Karpas-422 (cell line): Measurements from ENCODE around the gene BACH2. TPM values are rescaled to one million over a fixed set of nuclear protein-coding genes. Genes with fewer than 3 reads are reported as not detected.

ENCODE experiments used
- DNase-seq: peaks from one replicate; pipeline ENCODE4 v3.0.0-alpha.2; 2015
- H2AFZ ChIP-seq: fragments of 200-600 bp; sonication (generic); 2 replicates; pipeline ENCODE4 v1.6.1; 2014; ENCODE audit warnings: antibody characterized with exemption, low read length, mixed read lengths
- H3K27ac ChIP-seq: fragments of 200-600 bp; sonication (generic); 2 replicates; pipeline ENCODE4 v1.5.1; 2014; ENCODE audit warnings: mild to moderate bottlenecking, low read length, moderate library complexity
- H3K27me3 ChIP-seq: fragments of 200-600 bp; sonication (generic); 2 replicates; pipeline ENCODE4 v1.6.1; 2014; ENCODE audit warnings: low read length, mixed read lengths
- H3K36me3 ChIP-seq: fragments of 200-600 bp; sonication (generic); 2 replicates; pipeline ENCODE4 v1.6.1; 2014; ENCODE audit warnings: low read length, mixed read lengths; ENCODE audit not compliant: insufficient read depth
- H3K4me1 ChIP-seq: fragments of 200-600 bp; sonication (generic); 2 replicates; pipeline ENCODE4 v1.6.1; 2014; ENCODE audit warnings: mild to moderate bottlenecking, low read length, mixed read lengths
- H3K4me2 ChIP-seq: fragments of 200-600 bp; sonication (generic); 2 replicates; pipeline ENCODE4 v1.6.1; 2014; ENCODE audit warnings: low read length, low read depth, mild to moderate bottlenecking; ENCODE audit not compliant: poor library complexity, severe bottlenecking
- H3K4me3 ChIP-seq: fragments of 200-600 bp; sonication (generic); 2 replicates; pipeline ENCODE4 v1.5.1; 2014; ENCODE audit warnings: mild to moderate bottlenecking, antibody characterized with exemption, low read length, mixed read lengths
- H3K79me2 ChIP-seq: fragments of 200-600 bp; sonication (generic); 2 replicates; pipeline ENCODE4 v1.6.1; 2014; ENCODE audit warnings: mild to moderate bottlenecking, low read length, mixed read lengths
- H3K9ac ChIP-seq: fragments of 200-600 bp; sonication (generic); 2 replicates; pipeline ENCODE4 v1.6.0; 2014; ENCODE audit warnings: low read length
- H3K9me2 ChIP-seq: fragments of 200-600 bp; sonication (generic), shearing (Covaris generic); replicated peaks from 2 replicates; pipeline ENCODE4 v1.6.0; 2014; ENCODE audit warnings: mild to moderate bottlenecking, low read length, moderate library complexity; ENCODE audit not compliant: insufficient read depth
- H3K9me3 ChIP-seq: fragments of 300-700, 200-600 bp; sonication (generic); 2 replicates; pipeline ENCODE4 v1.6.1; 2014; ENCODE audit warnings: low read length, mixed read lengths
- H4K20me1 ChIP-seq: fragments of 200-600 bp; sonication (generic); 2 replicates; pipeline ENCODE4 v1.6.1; 2014; ENCODE audit warnings: mild to moderate bottlenecking, antibody characterized with exemption, low read length, low read depth; ENCODE audit not compliant: insufficient read depth
- total RNA-seq: library from RNA; depleted of rRNA; stranded (reverse); fragments of >200 nt; shearing (Covaris generic); gene quantifications from 2 replicates; pipeline ENCODE4 v1.2.3, GENCODE V29; 2014; ENCODE audit warnings: low replicate concordance

Gene BACH2
- total RNA-seq, 1 experiment from 2014 or later = 3.2 TPM

- H3K9ac ChIP-seq = no peak overlapping the region
- H3K4me1 ChIP-seq = no peaks in the 10 kb centered on the region
- no peaks in the 10 kb centered on the region for H3K36me3 ChIP-seq
- H4K20me1 ChIP-seq = no peaks in the 10 kb centered on the region
- H3K9me3 ChIP-seq = no peaks in the 10 kb centered on the region
- H2AFZ ChIP-seq = no peak overlapping the region
- no peak for DNase-seq
- no peak overlapping the region for H3K27ac ChIP-seq
- H3K27me3 ChIP-seq = no peaks in the 10 kb centered on the region
- H3K79me2 ChIP-seq = no peaks in the 10 kb centered on the region
- no peak overlapping the region for H3K4me3 ChIP-seq
- no peak overlapping the region for H3K4me2 ChIP-seq
- no peaks in the 10 kb centered on the region for H3K9me2 ChIP-seq
Observed at GRCh38 chr6:89954721-89955148, 341.9 kb downstream of the BACH2 start.

GRCh38 chr6:89952686-89953085 lies 344.0 kb downstream of the BACH2 start:
- no peak overlapping the region for H3K9ac ChIP-seq
- no peak overlapping the region for H3K27ac ChIP-seq
- no peak for DNase-seq
- H2AFZ ChIP-seq = no peak overlapping the region
- H3K9me3 ChIP-seq = no peaks in the 10 kb centered on the region
- no peaks in the 10 kb centered on the region for H3K4me1 ChIP-seq
- H3K36me3 ChIP-seq = no peaks in the 10 kb centered on the region
- H3K4me3 ChIP-seq = no peak overlapping the region
- no peaks in the 10 kb centered on the region for H4K20me1 ChIP-seq
- H3K79me2 ChIP-seq = no peaks in the 10 kb centered on the region
- H3K4me2 ChIP-seq = no peak overlapping the region
- H3K9me2 ChIP-seq = no peaks in the 10 kb centered on the region
- no peaks in the 10 kb centered on the region for H3K27me3 ChIP-seq

DNA sequence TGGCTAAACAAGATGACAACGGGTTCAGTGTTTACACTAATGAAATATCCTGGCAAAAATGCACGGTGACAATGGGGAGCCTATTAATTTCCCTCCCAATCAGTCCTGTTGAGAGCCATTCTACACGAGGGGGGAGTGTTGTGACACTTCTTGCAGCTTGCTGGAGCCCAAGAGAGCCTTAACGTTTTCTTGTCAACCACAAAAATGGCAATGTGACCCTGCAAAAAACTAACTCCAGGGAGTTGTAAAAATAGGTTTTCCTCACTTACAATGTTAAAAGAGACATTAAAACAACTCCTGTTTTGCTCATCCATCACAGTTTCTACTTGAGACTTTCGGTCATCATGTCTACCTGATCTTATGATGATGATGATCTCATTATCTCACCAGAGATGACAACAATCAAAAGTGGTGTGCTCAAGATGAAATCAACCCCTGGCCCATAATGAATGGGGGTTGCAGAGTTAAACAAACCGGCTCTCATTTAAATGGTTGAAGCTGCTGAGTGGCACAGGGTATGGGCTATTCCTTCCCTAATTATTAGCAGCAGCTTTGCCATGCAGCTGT lies 344.5 kb downstream of the BACH2 start:
- no peaks in the 10 kb centered on the region for H3K36me3 ChIP-seq
- H3K27ac ChIP-seq = no peak overlapping the region
- no peaks in the 10 kb centered on the region for H3K27me3 ChIP-seq
- H3K9me2 ChIP-seq = no peaks in the 10 kb centered on the region
- no peaks in the 10 kb centered on the region for H4K20me1 ChIP-seq
- no peak overlapping the region for H2AFZ ChIP-seq
- H3K79me2 ChIP-seq = no peaks in the 10 kb centered on the region
- DNase-seq = no peak
- no peaks in the 10 kb centered on the region for H3K9me3 ChIP-seq
- H3K4me3 ChIP-seq = no peak overlapping the region
- H3K9ac ChIP-seq = no peak overlapping the region
- H3K4me2 ChIP-seq = no peak overlapping the region
- H3K4me1 ChIP-seq = no peaks in the 10 kb centered on the region

DNA sequence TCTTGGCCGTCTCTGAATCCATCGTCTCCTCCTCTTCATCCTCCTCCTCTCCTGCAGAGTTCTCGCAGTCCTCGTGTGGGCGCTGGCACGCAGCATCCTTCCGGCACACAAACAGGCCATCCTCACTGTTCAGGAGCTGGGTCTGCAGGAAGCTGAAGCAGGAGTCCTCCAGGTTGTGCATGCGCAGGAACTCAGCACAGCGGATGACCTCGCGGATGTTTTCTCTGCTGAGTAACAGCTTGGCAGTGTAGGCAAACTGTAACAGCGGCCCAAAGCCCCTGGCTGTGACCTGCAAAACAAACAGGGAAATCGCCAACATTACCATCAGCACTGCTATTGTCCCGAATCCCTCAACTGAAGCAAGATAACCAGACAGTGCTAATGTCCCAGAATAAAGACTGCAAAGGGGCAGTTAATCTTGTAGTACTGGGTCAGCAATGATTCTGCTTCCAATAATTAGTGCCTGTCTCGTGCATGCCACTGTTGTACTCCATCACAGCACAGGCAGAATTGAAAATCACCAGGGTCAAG lies 345.0 kb downstream of the BACH2 start:
- Histone ChIP-seq H3K27me3 (no peaks in the 10 kb centered on the region), H3K4me3 (no peak overlapping the region), H3K9me3 (no peaks in the 10 kb centered on the region), H3K9ac (no peak overlapping the region), H4K20me1 (no peaks in the 10 kb centered on the region), H3K36me3 (no peaks in the 10 kb centered on the region), H3K4me1 (no peaks in the 10 kb centered on the region), H3K27ac (no peak overlapping the region), H3K4me2 (no peak overlapping the region), H3K9me2 (no peaks in the 10 kb centered on the region), H3K79me2 (no peaks in the 10 kb centered on the region), H2AFZ (no peak overlapping the region)
- no peak for DNase-seq

- DNase-seq = no peak
Observed at GRCh38 chr6:89950879-89951391, 345.7 kb downstream of the BACH2 start.

DNA sequence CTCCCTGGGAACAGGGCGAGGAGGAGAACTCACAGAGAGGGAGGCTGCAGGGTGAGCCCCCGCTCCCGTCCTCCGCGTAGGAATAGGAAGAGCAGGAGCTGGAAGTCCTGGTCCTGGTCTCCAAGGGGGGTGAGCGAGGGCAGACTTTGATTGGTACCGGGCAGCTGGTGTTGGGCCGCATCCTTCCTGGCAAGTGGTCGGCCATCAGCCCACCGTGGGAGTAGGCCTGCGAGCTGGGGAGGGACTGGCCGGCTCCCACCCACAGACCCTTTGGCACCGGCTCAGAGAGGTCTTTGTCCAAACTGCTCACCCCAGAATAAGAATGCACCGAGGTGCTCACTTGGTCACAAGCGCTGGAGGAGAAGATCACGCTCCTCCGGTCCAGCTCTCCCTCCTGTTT lies 346.2 kb downstream of the BACH2 start:
- Histone ChIP-seq H3K9me2 (no peaks in the 10 kb centered on the region), H3K4me3 (no peak overlapping the region), H3K27me3 (no peaks in the 10 kb centered on the region), H3K9me3 (no peaks in the 10 kb centered on the region), H4K20me1 (no peaks in the 10 kb centered on the region), H3K79me2 (no peaks in the 10 kb centered on the region), H2AFZ (no peak overlapping the region), H3K36me3 (no peaks in the 10 kb centered on the region), H3K4me2 (no peak overlapping the region), H3K9ac (no peak overlapping the region), H3K27ac (no peak overlapping the region), H3K4me1 (no peaks in the 10 kb centered on the region)
- DNase-seq = no peak

More at GRCh38 chr6:89950879-89951391, 345.7 kb downstream of the BACH2 start:
- H3K27me3 ChIP-seq = no peaks in the 10 kb centered on the region
- H2AFZ ChIP-seq = no peak overlapping the region
- H3K9ac ChIP-seq = no peak overlapping the region
- H3K4me2 ChIP-seq = no peak overlapping the region
- H3K4me3 ChIP-seq = no peak overlapping the region
- no peaks in the 10 kb centered on the region for H3K36me3 ChIP-seq
- no peaks in the 10 kb centered on the region for H4K20me1 ChIP-seq
- H3K9me3 ChIP-seq = no peaks in the 10 kb centered on the region
- no peaks in the 10 kb centered on the region for H3K79me2 ChIP-seq
- H3K4me1 ChIP-seq = no peaks in the 10 kb centered on the region
- H3K27ac ChIP-seq = no peak overlapping the region
- H3K9me2 ChIP-seq = no peaks in the 10 kb centered on the region

GRCh38 chr6:89948876-89949275 lies 347.8 kb downstream of the BACH2 start:
- H3K4me2 ChIP-seq = no peak overlapping the region
- no peak overlapping the region for H2AFZ ChIP-seq
- no peak overlapping the region for H3K9ac ChIP-seq
- no peaks in the 10 kb centered on the region for H3K9me3 ChIP-seq
- H3K36me3 ChIP-seq = no peaks in the 10 kb centered on the region
- H3K27ac ChIP-seq = no peak overlapping the region
- no peaks in the 10 kb centered on the region for H3K4me1 ChIP-seq
- no peaks in the 10 kb centered on the region for H4K20me1 ChIP-seq
- no peaks in the 10 kb centered on the region for H3K79me2 ChIP-seq
- no peaks in the 10 kb centered on the region for H3K9me2 ChIP-seq
- DNase-seq = no peak
- no peaks in the 10 kb centered on the region for H3K27me3 ChIP-seq
- no peak overlapping the region for H3K4me3 ChIP-seq

DNA sequence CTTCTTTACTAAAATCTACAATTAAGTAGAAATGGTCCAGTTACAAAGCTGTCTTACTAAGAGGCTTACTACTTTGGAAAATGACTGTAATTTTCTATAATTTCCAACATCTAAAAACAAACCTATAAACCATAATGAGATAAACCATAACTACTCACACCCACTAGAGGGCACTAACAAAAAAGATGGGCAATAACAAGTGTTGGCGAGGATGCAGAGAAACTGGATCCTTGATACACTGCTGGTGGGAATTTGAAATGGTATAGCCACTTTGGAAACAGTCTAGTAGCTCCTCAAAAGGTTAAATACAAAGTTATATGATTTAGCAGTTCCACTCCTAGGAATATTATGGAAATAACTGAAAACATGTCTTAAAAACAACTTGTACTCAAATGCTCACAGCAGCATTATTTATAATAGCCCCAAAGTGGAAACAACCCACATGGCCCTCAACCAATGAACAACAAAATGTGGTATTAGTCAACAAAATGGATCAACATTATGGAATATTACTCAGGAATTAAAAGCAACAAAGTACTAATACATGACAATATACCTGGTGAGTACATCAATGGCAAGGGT lies 351.7 kb downstream of the BACH2 start:
- Histone ChIP-seq H3K36me3 (no peaks in the 10 kb centered on the region), H2AFZ (no peak overlapping the region), H3K4me2 (no peak overlapping the region), H3K79me2 (no peaks in the 10 kb centered on the region), H3K27ac (no peak overlapping the region), H3K9me2 (no peaks in the 10 kb centered on the region), H3K9me3 (no peaks in the 10 kb centered on the region), H3K27me3 (no peaks in the 10 kb centered on the region), H3K9ac (no peak overlapping the region), H4K20me1 (no peaks in the 10 kb centered on the region), H3K4me3 (no peak overlapping the region), H3K4me1 (no peaks in the 10 kb centered on the region)
- DNase-seq = peak; percentile 68
